Measurements from ENCODE around the gene DHRS4L2. TPM values are rescaled to one million over a fixed set of nuclear protein-coding genes. Genes with fewer than 3 reads are reported as not detected.

DHRS4L2 gene
- polyA plus RNA-seq, 1 donor (not counting 4 experiments of a cell fraction or from before 2014, with no cell fraction given) = 18.1 TPM

DNA sequence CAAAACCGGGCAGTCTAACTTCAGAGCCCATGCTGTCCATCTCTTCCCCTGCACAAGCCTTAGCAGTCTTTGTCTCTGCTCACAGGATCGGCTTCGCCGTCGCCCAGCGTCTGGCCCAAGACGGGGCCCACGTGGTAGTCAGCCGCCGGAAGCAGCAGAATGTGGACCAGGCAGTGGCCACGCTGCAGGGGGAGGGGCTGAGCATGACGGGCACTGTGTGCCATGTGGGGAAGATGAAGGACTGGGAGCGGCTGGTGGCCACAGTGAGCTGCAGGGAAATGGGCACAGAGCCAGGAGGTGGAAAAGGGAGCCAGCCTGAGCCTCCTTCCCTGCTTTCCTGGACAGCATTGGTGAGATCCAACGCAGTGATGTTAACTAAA lies 48.9 kb downstream of the DHRS4L2 start:
- no peak overlapping the region for H3K9ac ChIP-seq (ENCODE audit: control insufficient read depth, extremely low read depth, insufficient read depth, low read length)
- no peaks in the 10 kb centered on the region for H3K4me1 ChIP-seq (ENCODE audit: control insufficient read depth, extremely low read depth, insufficient read depth, low read length)

DNA sequence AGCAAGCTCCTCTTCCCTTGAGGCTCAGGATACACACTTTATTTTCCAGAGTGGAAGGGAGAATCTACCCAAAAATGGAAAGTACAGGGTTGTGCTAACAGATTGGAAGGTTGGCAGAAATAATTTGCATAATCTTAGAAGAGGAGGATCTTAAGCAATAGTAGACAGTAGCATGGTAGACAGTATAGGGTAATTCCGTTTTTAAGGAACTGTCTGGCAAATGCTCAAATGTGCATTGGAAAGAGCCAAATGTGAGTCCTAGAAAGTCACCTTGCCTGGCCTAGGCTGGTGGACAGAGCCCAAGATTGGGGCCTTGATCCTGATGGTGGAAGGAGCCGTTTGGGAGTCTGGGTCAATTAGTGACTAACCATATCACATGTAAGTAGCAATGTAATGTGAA lies 50.0 kb downstream of the DHRS4L2 start:
- no peak overlapping the region for H3K4me2 ChIP-seq (ENCODE audit: control insufficient read depth, extremely low read depth, insufficient read depth, low read depth, low read length)
- dilution Hi-C loops (cut with MboI; ENCODE audit: extremely low pct_ligation_motif_present, low sequenced_read_pairs) = no loop called here

More for the DNA sequence above, 48.9 kb downstream of the DHRS4L2 start:
- H4K20me1 ChIP-seq (ENCODE audit: control insufficient read depth, extremely low read depth, insufficient read depth, low read length) = no peaks in the 10 kb centered on the region
- no peaks in the 10 kb centered on the region for H3K9me3 ChIP-seq (ENCODE audit: control insufficient read depth, low read depth, low read length)
- dilution Hi-C loops (cut with MboI; ENCODE audit: extremely low pct_ligation_motif_present, low sequenced_read_pairs) = no loop called here
- H3K4me2 ChIP-seq (ENCODE audit: control insufficient read depth, extremely low read depth, insufficient read depth, low read depth, low read length) = no peak overlapping the region
- H3K36me3 ChIP-seq (ENCODE audit: control insufficient read depth in 2 of 2, extremely low read depth in 1 of 2, insufficient read depth in 2 of 2, low read length in 2 of 2) = no peaks in the 10 kb centered on the region
- H3K27me3 ChIP-seq (ENCODE audit: control insufficient read depth, extremely low read depth, insufficient read depth, low read length) = no peaks in the 10 kb centered on the region
- no peak overlapping the region for H3K4me3 ChIP-seq (ENCODE audit: control insufficient read depth in 2 of 3, extremely low read depth in 1 of 3, insufficient read depth in 2 of 3, low read depth in 1 of 3, low read length in 3 of 3)
- H3K27ac ChIP-seq (ENCODE audit: control insufficient read depth, insufficient read depth, low read length) = no peak overlapping the region
- no peaks in the 10 kb centered on the region for H3K79me2 ChIP-seq (ENCODE audit: control insufficient read depth, insufficient read depth, low read length)
- no peak overlapping the region for H2AFZ ChIP-seq (ENCODE audit: control insufficient read depth, low read length)
- DNase-seq (ENCODE audit: low read depth, low spot score) (no peak), FAIRE-seq (no peak)
- no peaks in the 10 kb centered on the region for H3K9me1 ChIP-seq (ENCODE audit: control insufficient read depth, extremely low read depth, insufficient read depth, low read length)
- TF ChIP-seq, protein P1, sequence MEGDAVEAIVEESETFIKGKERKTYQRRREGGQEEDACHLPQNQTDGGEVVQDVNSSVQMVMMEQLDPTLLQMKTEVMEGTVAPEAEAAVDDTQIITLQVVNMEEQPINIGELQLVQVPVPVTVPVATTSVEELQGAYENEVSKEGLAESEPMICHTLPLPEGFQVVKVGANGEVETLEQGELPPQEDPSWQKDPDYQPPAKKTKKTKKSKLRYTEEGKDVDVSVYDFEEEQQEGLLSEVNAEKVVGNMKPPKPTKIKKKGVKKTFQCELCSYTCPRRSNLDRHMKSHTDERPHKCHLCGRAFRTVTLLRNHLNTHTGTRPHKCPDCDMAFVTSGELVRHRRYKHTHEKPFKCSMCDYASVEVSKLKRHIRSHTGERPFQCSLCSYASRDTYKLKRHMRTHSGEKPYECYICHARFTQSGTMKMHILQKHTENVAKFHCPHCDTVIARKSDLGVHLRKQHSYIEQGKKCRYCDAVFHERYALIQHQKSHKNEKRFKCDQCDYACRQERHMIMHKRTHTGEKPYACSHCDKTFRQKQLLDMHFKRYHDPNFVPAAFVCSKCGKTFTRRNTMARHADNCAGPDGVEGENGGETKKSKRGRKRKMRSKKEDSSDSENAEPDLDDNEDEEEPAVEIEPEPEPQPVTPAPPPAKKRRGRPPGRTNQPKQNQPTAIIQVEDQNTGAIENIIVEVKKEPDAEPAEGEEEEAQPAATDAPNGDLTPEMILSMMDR (optimal IDR thresholded peaks at IDR 0.05 in 1 of 3, IDR thresholded peaks at IDR 0.05 in 1 of 3, conservative IDR thresholded peaks at IDR 0.05 in 1 of 3; ENCODE audit: extremely low read depth in 1 of 3, insufficient read depth in 2 of 3, low read length in 3 of 3) = no peak

More for the DNA sequence above, 50.0 kb downstream of the DHRS4L2 start:
- no peak overlapping the region for H3K4me3 ChIP-seq (ENCODE audit: control insufficient read depth in 2 of 3, extremely low read depth in 1 of 3, insufficient read depth in 2 of 3, low read depth in 1 of 3, low read length in 3 of 3)
- FAIRE-seq (no peak), DNase-seq (ENCODE audit: low read depth, low spot score) (no peak)
- H4K20me1 ChIP-seq (ENCODE audit: control insufficient read depth, extremely low read depth, insufficient read depth, low read length) = no peaks in the 10 kb centered on the region
- no peak overlapping the region for H3K27ac ChIP-seq (ENCODE audit: control insufficient read depth, insufficient read depth, low read length)
- no peak overlapping the region for H2AFZ ChIP-seq (ENCODE audit: control insufficient read depth, low read length)
- H3K9me3 ChIP-seq (ENCODE audit: control insufficient read depth, low read depth, low read length) = no peaks in the 10 kb centered on the region
- H3K4me1 ChIP-seq (ENCODE audit: control insufficient read depth, extremely low read depth, insufficient read depth, low read length) = no peaks in the 10 kb centered on the region
- H3K9ac ChIP-seq (ENCODE audit: control insufficient read depth, extremely low read depth, insufficient read depth, low read length) = no peak overlapping the region
- H3K36me3 ChIP-seq (ENCODE audit: control insufficient read depth in 2 of 2, extremely low read depth in 1 of 2, insufficient read depth in 2 of 2, low read length in 2 of 2) = no peaks in the 10 kb centered on the region
- H3K9me1 ChIP-seq (ENCODE audit: control insufficient read depth, extremely low read depth, insufficient read depth, low read length) = no peaks in the 10 kb centered on the region
- H3K79me2 ChIP-seq (ENCODE audit: control insufficient read depth, insufficient read depth, low read length) = no peaks in the 10 kb centered on the region
- no peaks in the 10 kb centered on the region for H3K27me3 ChIP-seq (ENCODE audit: control insufficient read depth, extremely low read depth, insufficient read depth, low read length)
- TF ChIP-seq, protein P1 (optimal IDR thresholded peaks at IDR 0.05 in 1 of 3, IDR thresholded peaks at IDR 0.05 in 1 of 3, conservative IDR thresholded peaks at IDR 0.05 in 1 of 3; ENCODE audit: extremely low read depth in 1 of 3, insufficient read depth in 2 of 3, low read length in 3 of 3) = no peak
- TF ChIP-seq EZH2 (IDR thresholded peaks at IDR 0.05; ENCODE audit: low read length) = no peak

Measured in keratinocyte (primary cell).